Iris pigment epithelial cell (primary cell): ENCODE results near the gene RPL21.

Source experiments
- DNase-seq: peaks from one replicate; pipeline ENCODE4 v3.0.0-alpha.2; 2011; ENCODE audit warnings: low read depth

RPL21 gene

DNA sequence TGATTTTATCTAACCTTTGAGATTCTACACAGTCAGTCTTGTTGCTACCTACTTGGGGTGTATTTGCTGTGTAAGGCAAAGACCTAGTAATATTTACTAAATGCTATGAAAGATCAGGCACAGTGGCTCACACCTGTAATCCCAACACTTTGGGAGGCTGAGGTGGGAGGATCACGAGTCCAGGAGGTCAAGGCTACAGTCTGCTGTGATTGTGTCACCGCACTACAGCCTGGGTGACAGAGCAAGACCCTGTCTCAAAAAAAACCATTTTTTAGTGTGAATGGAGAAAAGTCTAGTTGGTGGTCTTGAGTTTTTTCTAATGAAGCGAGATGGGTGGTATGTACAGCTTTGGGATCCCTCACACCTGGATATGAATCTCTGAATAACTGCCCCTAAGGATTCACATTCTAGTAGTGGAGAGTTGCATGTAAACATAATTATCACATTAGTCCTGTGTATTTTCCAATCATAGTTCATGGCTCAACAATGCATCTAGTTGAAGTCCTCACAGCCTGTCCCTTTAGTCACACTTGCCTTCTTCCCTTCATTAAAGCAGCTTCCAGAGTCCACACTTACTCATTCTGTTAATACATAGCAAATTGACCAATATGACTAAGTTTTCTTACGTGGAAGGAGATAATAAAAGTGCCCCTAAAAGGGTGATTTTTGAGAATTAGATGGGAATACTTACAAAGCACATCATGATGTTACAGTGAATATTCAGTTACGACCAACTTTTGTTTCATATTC is 7.5 kb downstream of the RPL21 start:
- DNase-seq = no peak

DNA sequence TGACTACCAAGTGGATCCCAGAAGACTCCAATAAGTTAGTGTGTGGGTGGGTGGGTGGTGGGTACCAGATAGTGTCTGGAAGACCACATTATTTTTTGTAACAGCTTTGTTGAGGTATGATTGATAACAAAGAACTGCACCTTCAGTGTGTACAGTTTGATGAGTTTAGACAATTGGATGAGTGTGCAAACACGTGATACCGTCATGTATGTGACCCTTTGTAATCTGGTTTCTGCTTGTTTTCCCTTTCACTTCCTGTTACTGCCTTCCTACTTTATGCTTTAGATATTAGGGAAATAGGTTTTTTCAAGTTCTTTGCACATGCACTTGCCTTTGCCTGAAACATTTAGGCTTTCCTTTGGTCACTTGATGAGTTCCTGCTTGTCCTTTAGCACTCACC is 8.5 kb downstream of the RPL21 start:
- DNase-seq = peak; percentile 23

DNA sequence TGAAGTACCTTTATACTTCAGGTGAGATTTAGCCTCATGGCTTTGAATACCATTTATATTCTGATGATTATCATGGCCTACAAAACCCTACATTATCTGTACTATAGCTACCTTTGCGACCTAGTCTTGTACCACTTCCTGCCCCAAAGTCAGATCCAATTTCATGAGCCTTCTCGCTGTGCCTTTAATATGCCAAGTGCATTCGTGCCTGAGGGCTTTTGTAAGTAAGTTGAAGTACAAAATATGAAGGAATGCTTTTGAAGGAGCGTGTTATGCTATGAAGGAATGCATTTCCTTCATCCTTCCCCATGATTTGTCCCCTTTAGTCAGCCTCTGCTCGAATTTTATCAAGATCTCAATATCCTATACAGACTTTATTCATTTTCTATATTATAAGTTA is 10.0 kb downstream of the RPL21 start:
- peak; percentile 32 for DNase-seq

DNA sequence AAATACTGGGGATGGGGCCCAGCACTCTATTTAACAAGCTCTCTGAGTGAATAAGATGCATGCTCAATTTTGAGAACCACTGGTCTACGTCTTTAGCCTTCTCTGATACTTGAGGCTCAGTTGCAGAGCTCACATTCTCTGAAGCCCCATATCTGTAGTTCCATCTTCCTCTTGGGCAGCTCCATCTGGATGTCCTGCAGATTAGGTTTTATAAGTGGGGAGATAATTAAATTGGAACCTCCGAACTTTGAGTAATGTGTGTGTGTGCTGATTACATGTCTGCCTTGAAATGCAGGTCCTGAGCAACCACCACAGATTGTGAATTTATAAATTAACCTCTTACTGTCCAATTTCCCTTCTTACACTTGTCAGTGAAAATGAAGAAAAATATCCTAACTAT is 12.1 kb downstream of the RPL21 start:
- DNase-seq = no peak

DNA sequence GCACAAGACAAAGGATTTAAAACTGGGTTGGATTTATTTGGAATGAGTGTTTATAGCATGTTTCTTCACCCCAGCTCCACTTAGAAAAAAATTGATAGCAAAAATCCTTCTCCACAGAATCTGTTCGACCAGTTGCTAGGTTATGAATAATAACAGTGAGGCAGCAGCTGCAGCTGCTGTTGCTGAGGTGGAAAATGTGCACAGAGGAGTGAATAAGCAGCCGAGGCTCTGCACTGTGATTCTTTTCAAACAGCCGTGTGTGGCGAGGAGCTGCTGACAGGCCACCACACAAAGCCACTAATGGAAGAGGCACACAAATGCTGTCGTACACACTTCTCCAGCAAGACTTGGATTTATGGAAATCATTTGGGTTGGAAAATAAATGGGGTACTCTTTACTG is 12.8 kb downstream of the RPL21 start:
- DNase-seq = peak; percentile 77

DNA sequence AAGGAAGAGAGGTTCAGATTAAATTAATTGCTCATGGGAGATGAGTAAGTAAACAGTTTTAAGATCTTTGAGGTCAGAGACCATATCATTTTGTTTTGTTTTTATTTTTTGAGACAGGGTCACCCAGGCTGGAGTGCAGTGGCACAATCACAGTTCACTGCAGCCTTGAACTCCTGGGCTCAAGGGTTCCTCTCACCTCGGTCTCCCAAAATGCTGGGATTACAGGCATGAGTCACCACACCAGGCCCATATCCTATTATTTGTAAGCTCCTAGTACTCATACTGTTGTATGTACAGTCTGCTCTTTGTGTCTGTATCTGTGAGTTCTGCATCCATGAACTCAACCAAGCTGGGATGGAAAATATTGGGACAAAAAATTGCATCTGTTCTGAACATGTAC is 13.3 kb downstream of the RPL21 start:
- DNase-seq = no peak

DNA sequence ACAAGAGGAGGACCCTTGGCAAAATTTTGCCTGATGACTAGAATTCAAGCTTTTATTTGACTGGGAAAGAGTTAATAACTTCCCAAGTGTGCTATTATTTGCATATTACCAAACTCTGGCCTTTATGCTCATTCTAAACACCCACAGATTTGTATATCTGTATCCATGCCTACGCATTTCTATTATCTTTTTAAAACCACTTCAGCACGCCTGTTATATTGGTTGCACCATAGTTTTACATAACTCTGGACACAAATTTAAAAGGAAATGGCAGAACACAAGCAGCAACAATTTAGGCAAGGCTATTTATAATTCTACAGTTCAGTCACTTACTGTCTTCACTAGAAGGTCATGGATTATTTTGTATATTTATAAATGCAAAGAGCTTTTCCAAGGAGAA is 15.6 kb downstream of the RPL21 start:
- DNase-seq = peak; percentile 27

DNA sequence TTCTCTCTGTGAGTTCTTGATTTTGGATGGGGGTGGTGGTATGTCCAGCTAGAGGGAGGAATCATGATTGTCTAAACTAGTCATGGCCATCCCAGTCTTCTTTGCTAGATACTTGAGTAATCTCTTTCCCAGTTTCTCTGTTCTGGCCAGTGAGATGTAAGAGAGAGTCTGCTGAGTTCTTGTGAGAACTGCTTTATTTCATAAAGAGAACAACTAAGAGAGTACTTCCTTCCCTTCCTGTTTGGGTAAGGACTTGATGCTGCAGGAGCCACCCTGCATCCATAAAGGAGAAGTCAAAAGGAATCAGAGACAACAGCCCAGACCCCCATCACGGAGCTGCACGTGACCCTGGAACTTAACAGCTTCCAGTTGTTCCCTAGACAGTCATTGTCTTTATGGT is 16.2 kb downstream of the RPL21 start:
- DNase-seq = no peak

DNA sequence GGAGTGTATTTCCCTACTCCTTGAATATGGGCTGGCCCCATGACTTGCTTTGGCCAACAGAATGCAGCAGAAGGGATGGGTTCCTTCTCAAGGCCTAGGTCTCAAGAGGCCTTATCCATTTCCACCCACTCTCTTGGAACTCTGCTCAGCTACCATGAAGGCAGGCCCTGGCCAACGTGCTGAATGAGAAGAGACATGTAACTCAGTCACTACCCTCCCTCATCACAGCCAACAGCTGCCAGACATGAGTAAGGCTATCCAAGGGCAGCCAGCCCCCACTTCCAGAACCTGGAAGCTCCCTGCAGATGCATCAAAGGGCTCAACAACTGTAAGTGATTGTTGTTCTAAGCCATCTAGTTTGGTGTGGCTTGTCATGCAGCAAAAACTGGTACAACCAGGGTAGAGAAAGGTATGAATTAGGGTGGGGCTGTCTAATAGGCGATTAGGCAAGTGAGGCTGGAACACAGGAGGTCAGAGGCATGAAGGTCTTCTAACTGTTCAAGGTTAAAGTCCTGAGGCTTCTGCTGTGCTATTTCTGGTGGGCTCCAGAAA is 17.8 kb downstream of the RPL21 start:
- no peak for DNase-seq

DNA sequence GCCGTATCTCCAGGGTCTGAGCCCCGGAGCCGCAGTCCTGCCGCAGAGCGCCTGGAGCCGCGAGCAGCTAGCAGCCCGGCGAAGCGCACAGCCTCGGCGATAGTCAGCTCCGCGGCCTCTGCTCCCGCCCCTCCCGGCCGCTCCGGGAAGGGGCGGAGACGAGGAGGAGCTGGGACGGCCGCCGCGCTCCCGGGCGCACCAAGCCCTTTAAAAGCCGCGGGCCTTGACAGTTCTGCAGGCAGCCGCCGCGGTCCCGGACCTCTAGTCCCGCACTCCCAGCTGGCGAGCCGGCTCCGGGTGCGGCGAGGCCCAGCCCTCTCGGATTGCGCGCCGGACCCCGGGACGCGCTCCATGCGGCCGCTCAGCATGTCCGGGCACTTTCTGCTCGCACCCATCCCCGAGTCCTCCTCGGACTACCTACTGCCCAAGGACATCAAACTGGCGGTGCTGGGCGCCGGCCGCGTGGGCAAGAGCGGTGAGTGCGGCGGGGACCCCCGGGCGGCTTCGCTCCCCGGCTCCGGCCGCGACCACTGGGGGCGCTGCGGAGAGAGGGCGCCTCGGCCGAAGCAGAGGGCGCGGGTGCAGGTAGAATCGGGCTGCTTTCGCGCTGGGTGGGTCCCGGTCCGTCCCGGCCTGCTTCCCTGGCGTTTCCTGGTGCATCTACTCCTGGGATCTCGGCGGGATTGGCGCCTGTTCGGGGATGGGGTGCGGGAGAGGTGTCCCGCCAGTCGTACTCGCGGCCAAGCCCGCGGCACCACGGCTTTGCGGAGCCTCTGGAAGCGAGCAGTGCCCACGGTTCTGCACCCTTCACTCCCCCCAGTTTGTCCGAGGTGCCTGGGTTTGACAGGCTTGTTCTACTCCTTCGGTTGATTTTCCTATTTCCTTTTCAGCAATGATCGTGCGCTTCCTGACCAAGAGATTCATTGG is 19.5 kb downstream of the RPL21 start, which contains the start of gene RASL11A:
TSS of gene RASL11A (plus strand) at position 237 of the 927 bp plus-strand sequence. CDS start at position 352, 115 bp downstream.
- peak; percentile 93 for DNase-seq

DNA sequence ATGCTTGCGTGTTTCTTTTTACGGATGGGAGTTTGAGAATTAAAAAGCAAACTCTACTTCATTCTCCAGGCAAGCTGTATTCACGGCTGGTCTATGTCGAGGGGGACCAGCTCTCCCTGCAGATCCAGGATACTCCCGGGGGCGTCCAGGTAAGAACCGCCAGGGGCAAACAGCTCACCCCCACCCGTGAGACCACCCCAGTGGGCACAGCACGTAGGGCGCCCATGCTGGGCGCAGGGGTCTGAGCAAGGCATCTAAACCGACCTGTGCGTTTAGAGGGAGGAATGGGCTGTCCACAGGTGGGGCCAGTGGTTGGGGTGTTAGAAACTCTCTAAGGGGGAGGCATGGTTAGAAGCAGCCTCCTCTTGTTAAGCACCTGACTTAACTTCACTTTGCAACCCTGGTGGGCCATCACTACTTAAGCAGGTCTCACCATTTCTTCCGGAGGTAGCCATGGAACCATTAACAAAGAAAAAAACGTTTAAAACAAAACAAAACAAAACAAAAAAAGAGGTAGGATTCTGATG is 20.3 kb downstream of the RPL21 start:
- DNase-seq = no peak

DNA sequence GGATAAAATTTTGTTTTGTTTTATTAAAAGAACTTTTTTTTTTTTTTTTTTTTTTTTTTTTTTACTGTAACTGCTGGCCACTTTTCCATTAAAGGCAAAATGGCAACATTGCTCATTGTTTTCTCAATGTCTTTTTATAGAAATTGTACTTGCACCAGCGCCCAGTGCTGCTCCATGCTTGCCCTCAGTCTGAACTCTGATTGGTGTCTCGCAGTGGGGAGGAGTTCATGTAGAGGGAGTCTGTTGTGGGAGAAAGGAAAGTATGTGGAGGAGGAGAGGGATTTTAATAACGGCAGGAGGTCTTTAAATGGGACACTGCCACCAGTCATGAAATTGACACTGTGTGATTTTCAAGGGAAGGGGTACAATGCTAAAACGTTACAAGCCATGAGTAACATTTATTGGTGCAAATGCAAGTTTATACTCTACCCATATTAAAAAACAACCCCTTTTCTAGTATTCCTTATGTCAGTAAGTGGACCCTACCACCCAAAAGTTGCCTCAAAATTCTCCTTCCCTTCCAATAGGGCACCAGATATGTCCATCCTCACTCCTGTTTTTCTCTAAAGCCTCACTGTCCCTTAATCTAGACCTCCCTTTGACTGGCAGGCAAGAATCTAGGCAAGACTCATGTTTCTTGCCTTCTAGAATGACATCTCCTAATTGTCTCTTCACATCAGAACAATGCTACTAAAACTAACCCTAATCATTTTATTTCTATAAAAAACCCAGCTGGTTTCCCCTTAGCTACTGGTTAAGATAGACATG is 22.5 kb downstream of the RPL21 start:
- peak; percentile 78 for DNase-seq

DNA sequence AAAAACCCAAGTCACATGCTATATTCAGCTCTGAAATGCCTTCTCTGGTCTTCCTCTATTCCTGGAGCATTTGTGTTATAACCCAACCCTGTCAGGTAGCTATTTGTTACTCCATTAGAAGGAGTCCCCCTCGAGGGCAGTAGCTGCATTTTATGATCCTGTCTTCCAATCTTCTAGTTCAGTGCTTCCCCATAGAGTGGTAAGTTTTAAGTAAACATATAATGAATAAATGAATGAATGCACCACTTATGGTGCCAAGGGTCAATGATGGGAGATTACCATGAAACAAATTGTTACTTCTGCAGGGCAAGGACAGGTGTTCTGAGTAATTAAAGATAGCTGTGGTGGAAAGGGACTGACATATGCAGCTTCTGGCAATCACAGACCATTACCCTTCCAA is 23.3 kb downstream of the RPL21 start:
- DNase-seq = no peak

DNA sequence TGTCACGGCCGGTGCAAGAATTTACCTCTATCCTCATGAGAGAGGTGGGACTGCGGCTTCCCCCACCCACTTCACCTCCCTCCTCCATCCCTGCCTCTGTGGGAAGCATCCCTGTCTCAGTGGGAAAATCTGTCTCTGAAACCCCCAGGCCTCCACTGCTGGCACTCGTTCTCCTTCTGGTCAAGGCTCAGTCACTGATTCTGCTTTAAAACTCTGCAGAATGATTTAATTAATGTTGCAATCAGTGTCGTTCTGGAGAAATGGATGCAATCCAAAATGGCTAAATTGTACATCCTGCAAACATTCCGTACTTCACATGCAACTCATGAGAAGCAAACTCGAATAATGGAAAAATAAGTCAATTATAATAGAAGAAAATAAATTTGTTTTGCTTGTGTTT is 24.8 kb downstream of the RPL21 start:
- peak; percentile 77 for DNase-seq

DNA sequence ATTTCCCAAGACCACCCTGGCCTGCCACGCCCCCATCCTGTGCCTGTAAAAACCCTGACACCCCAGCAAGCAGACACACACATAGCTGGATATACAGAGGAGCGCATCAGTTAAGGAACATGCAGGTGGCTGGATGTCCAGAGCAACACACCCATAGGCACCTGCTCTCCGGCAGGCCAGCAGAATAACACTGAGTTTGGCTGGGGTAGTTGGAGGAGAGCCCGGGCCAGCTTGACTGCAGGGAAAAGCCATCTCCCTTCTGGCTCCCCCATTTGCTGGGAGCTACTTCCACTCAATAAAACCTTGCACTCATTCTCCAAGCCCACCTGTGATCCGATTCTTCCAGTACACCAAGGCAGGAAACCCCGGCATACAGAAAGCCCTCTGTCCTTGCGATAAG is 28.1 kb downstream of the RPL21 start:
- no peak for DNase-seq

DNA sequence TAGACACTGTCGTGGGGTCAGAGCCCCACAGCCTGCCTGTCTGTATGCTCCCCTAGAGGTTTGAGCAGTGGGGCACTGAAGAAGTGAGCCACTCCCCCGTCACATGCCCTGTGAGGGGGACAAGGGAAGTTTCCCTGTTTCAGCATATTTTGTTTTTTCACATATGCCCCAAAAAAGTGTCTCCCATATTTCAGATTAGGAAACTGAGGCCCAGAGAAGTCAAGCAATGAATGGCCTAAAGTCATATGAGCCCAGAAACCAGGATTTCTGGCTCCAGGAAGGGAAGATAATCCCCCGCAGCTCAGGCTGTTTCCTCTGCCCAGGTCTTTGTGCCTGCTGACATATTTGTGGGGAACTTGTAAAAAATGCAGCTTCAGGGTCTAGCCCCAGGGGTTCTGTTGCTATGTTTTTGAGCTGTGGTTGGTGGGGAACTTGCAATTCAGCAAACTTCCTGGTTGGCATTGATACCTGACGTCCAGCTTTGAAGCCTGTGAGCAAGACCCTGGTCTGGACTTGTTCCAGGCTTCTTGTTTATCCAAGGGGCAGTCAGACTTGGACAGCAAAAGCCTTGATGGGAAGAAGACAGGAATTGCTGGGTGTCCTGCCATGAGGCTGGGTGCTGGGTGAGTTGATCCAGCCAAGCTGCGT is 28.8 kb downstream of the RPL21 start:
- no peak for DNase-seq

DNA sequence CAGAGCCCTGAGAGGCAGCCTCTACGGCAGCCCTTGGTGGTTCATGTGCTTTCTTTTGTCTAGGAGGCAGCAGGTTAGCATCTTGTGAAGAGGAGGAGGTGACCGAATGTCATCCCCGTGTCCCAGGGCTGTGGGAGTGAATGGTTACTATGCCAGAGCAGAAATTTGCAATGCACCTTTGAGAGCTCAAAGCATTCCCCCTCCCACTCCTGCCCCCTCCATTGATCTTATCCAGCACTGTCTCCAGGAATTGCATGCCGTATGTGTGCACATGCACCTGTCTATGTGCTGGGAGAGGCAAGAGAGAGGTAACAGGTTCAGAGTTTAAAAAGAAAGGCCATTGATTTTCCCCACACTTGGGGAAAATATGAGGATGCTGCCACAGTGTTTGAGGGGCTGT is 29.5 kb downstream of the RPL21 start:
- no peak for DNase-seq

DNA sequence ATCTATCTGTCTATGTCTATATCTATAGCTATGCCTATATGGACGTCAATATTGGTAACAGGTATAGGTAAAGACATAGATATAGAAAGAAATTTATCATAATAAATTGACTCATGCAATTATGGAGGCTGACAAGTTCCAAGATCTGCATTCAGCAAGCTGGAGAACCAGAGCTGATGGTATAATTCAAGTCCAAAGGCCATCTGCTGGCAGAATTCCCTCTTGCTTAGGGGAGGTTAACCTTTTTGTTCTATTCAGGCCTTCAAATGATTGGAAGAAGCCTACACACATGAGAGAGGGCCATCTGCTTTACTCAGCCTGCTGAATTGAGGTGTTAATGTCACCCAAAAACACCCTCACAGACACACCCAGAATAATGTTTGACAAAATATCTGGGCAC is 30.1 kb downstream of the RPL21 start:
- no peak for DNase-seq

DNA sequence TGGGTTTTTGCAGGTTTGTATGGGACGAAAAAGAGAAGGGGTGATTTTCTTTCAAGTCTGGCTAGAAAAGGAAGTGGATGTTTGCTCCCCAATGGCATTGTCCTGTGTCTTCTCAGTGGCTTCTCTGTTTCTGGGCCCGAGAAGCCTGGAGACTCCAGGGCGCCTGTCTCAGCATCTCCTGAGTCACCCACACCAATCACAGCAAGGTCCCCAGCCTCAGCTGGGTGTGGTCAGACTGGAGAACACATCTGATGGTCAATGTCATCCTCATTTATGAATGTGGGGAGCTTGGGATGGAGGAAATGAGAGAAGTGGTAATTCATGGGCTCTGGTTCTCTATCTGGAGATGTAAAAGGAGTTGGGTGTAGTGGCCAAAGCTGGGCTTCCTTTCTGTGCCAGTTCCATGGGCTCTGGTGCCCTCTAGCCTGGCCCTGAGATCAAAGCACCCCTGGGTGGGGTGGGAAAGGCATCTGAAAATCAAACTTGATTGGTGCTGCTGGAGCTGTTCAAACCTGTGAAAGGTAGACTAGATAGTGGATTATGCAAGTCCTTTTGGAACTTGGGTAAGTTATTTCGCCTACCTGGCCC is 32.6 kb downstream of the RPL21 start:
- no peak for DNase-seq

DNA sequence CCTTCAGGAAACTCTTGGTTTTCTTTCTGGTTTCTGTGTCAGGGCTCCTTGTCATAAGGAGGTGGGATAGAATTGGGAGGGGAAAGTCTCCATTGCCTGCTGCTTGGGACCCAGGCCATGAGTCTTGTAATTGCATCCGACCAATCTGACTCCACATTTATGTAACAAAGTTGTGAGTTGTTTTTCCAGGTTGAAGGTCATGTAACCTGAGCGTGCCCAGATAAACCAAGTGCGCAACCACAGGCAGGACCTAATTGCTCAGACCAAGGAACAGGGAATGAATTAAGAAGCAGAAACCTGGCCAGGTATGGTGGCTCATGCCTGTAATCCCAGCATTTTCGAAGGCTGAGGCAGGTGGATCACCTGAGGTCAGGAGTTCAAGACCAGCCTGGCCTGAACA is 37.0 kb downstream of the RPL21 start:
- no peak for DNase-seq
